Stimulated activated CD4-positive, alpha-beta T cell treated with anti-CD3 and anti-CD28 coated beads, Interleukin-1b, Interleukin-23, amount 100 ng/mL, for 4 hours (primary cell): Measurements from ENCODE around the gene CDC20.

Source experiments
- DNase-seq, 2 donors: peaks; one replicate each; pipeline ENCODE4 v3.0.0-alpha.2; 2020; ENCODE audit warnings: low read depth in 2 of 2

The CDC20 gene

GRCh38 chr1:43358746-43359693 is at the start of gene CDC20:
CDC20 (plus strand) TSS chr1:43358981; CDS start chr1:43359216, 235 bp downstream.
- DNase-seq = peak; percentile 95 to 98

GRCh38 chr1:43309405-43310025 is 49.3 kb upstream of the CDC20 start:
- DNase-seq = no peak

GRCh38 chr1:43311521-43311920 is 47.3 kb upstream of the CDC20 start:
- no peak for DNase-seq

- DNase-seq = no peak
Observed at GRCh38 chr1:43312212-43312623, 46.6 kb upstream of the CDC20 start.

GRCh38 chr1:43312663-43313515 is 45.9 kb upstream of the CDC20 start:
- DNase-seq = no peak

- DNase-seq = no peak
Observed at GRCh38 chr1:43313771-43314170, 45.0 kb upstream of the CDC20 start.

- DNase-seq = no peak
Observed at GRCh38 chr1:43314233-43314632, 44.5 kb upstream of the CDC20 start.

- DNase-seq = no peak
Observed at GRCh38 chr1:43315481-43315880, 43.3 kb upstream of the CDC20 start.

- no peak for DNase-seq
Observed at GRCh38 chr1:43315963-43316737, 42.6 kb upstream of the CDC20 start.

GRCh38 chr1:43316738-43317520 is 41.9 kb upstream of the CDC20 start:
- DNase-seq = no peak

GRCh38 chr1:43317817-43318471 is 40.8 kb upstream of the CDC20 start:
- no peak for DNase-seq

GRCh38 chr1:43318831-43319230 is 40.0 kb upstream of the CDC20 start:
- DNase-seq = no peak

GRCh38 chr1:43319288-43319687 is 39.5 kb upstream of the CDC20 start:
- DNase-seq = no peak

- no peak for DNase-seq
Observed at GRCh38 chr1:43319766-43320165, 39.0 kb upstream of the CDC20 start.

- DNase-seq = no peak
Observed at GRCh38 chr1:43321331-43321891, 37.4 kb upstream of the CDC20 start.

- no peak for DNase-seq
Observed at GRCh38 chr1:43322506-43322905, 36.3 kb upstream of the CDC20 start.

- no peak for DNase-seq
Observed at GRCh38 chr1:43324810-43325209, 34.0 kb upstream of the CDC20 start.

GRCh38 chr1:43325381-43325780 is 33.4 kb upstream of the CDC20 start:
- DNase-seq = no peak

GRCh38 chr1:43327549-43328292 is 31.1 kb upstream of the CDC20 start:
- DNase-seq = no peak
